GM23338 (cell line): Measurements from ENCODE around the gene RNF223. TPM values are rescaled to one million over a fixed set of nuclear protein-coding genes. Genes with fewer than 3 reads are reported as not detected.

ENCODE experiments used
- ATAC-seq: fragments of 200-7000 bp; cut with Tn5 transposase; 3 replicates; pipeline ENCODE4 v1.9.1; 2020
- DNase-seq: peaks from one replicate; pipeline ENCODE4 v3.0.0-alpha.2; 2015; ENCODE audit warnings: low spot score
- H2AFZ ChIP-seq: fragments of 200-600 bp; sonication (generic); 2 replicates; pipeline ENCODE4 v1.8.0; 2016; ENCODE audit warnings: antibody characterized with exemption, mild to moderate bottlenecking, moderate library complexity
- H3F3A ChIP-seq: fragments of 200-600 bp; sonication (generic); replicated peaks from 2 replicates; pipeline ENCODE4 v1.8.0; 2017; ENCODE audit warnings: antibody characterized with exemption, mixed run types, low read depth
- H3K27ac ChIP-seq: fragments of 200-600 bp; sonication (generic); 2 replicates; pipeline ENCODE4 v1.6.1; 2016; ENCODE audit warnings: low read depth
- H3K27me3 ChIP-seq: fragments of 200-600 bp; sonication (generic); 2 replicates; pipeline ENCODE4 v1.8.0; 2016; ENCODE audit warnings: mild to moderate bottlenecking, mixed run types, moderate library complexity; ENCODE audit not compliant: insufficient read depth
- H3K36me3 ChIP-seq: fragments of 200-600 bp; sonication (generic); 2 replicates; pipeline ENCODE4 v1.8.0; 2016; ENCODE audit warnings: mild to moderate bottlenecking; ENCODE audit not compliant: insufficient read depth
- H3K4me1 ChIP-seq: fragments of 200-600 bp; sonication (generic); 2 replicates; pipeline ENCODE4 v1.8.0; 2016; ENCODE audit warnings: mild to moderate bottlenecking, moderate library complexity; ENCODE audit not compliant: insufficient read depth
- H3K4me2 ChIP-seq: fragments of 200-600 bp; sonication (generic); 2 replicates; pipeline ENCODE4 v1.7.1; 2017; ENCODE audit warnings: mixed run types
- H3K4me3 ChIP-seq: fragments of 200-600 bp; sonication (generic); 2 replicates; pipeline ENCODE4 v1.6.1; 2016; ENCODE audit warnings: mixed run types
- H3K79me2 ChIP-seq: fragments of 200-600 bp; sonication (generic); replicated peaks from 2 replicates; pipeline ENCODE4 v1.8.0; 2017; ENCODE audit warnings: mild to moderate bottlenecking; ENCODE audit not compliant: insufficient read depth
- H3K9me2 ChIP-seq: fragments of 200-600 bp; sonication (generic); 2 replicates; pipeline ENCODE4 v1.8.0; 2017; ENCODE audit not compliant: insufficient read depth
- H4K20me1 ChIP-seq: fragments of 200-600 bp; sonication (generic); replicated peaks from 2 replicates; pipeline ENCODE4 v1.8.0; 2017; ENCODE audit warnings: mild to moderate bottlenecking; ENCODE audit not compliant: insufficient read depth
- H3K27ac Mint-ChIP-seq: 2 replicates; pipeline ENCODE4 v1.8.0; 2020; ENCODE audit warnings: inconsistent platforms, mild to moderate bottlenecking, moderate library complexity, mixed read lengths
- H3K27me3 Mint-ChIP-seq: 3 replicates; pipeline ENCODE4 v1.8.0; 2022; ENCODE audit warnings: low read depth, mild to moderate bottlenecking, moderate library complexity, mixed read lengths, inconsistent platforms; ENCODE audit not compliant: insufficient read depth, poor library complexity
- H3K36me3 Mint-ChIP-seq: 3 replicates; pipeline ENCODE4 v1.8.0; 2021; ENCODE audit warnings: low read depth, mild to moderate bottlenecking, inconsistent platforms, moderate library complexity, mixed read lengths
- H3K4me1 Mint-ChIP-seq: 3 replicates; pipeline ENCODE4 v1.8.0; 2020; ENCODE audit warnings: mild to moderate bottlenecking, inconsistent platforms, mixed read lengths
- H3K4me3 Mint-ChIP-seq: 3 replicates; pipeline ENCODE4 v1.8.0; 2021; ENCODE audit warnings: moderate library complexity, mild to moderate bottlenecking, inconsistent platforms, mixed read lengths
- H3K9me3 Mint-ChIP-seq: 3 replicates; pipeline ENCODE4 v1.8.0; 2020; ENCODE audit warnings: moderate library complexity, mild to moderate bottlenecking, inconsistent platforms, mixed read lengths
- CREB1 ChIP-seq: fragments of 250-450 bp; sonication (Bioruptor Pico); IDR thresholded peaks from 2 replicates; pipeline ENCODE4 v1.5.0; 2020; ENCODE audit warnings: low read depth, mild to moderate bottlenecking, moderate library complexity
- ETS1 ChIP-seq: IDR thresholded peaks from 2 replicates; pipeline ENCODE4 v1.6.1; 2016; ENCODE audit warnings: antibody characterized with exemption
- EZH2 ChIP-seq: fragments of 200-600 bp; sonication (generic); IDR thresholded peaks from one replicate; pipeline ENCODE4 v1.8.0; 2017; ENCODE audit warnings: antibody characterized with exemption, mild to moderate bottlenecking, low read depth; ENCODE audit not compliant: unreplicated experiment
- EZH2phosphoT487 ChIP-seq: fragments of 200-600 bp; sonication (generic); IDR thresholded peaks from one replicate; pipeline ENCODE4 v1.8.1; 2018; ENCODE audit warnings: antibody characterized with exemption; ENCODE audit not compliant: unreplicated experiment
- JUNB ChIP-seq: IDR thresholded peaks from one replicate; pipeline ENCODE4 v1.6.1; 2016; ENCODE audit warnings: antibody characterized with exemption; ENCODE audit not compliant: unreplicated experiment
- NANOG ChIP-seq: IDR thresholded peaks from 2 replicates; pipeline ENCODE4 v1.6.1; 2016; ENCODE audit warnings: antibody characterized with exemption, borderline replicate concordance
- POLR2AphosphoS5 ChIP-seq: IDR thresholded peaks from 2 replicates; pipeline ENCODE4 v1.6.1; 2016; ENCODE audit warnings: antibody characterized with exemption, low read depth
- STAT1 ChIP-seq: IDR thresholded peaks from one replicate; pipeline ENCODE4 v1.6.1; 2016; ENCODE audit warnings: antibody characterized with exemption; ENCODE audit not compliant: unreplicated experiment
- ZNF114 ChIP-seq: fragments of 250-450 bp; sonication (Bioruptor Pico); IDR thresholded peaks from 2 replicates; pipeline ENCODE4 v1.5.0; 2020; ENCODE audit warnings: mild to moderate bottlenecking, moderate library complexity
- ZNF331 ChIP-seq: fragments of 250-450 bp; sonication (Bioruptor Pico); IDR thresholded peaks from 2 replicates; pipeline ENCODE4 v1.5.0; 2020; ENCODE audit warnings: low read depth, mild to moderate bottlenecking, moderate library complexity
- polyA plus RNA-seq: library from polyadenylated mRNA; unstranded; fragments of >200 nt; fragmentation: Nextera tagmentation; extraction: Ambion mirVana; gene quantifications from 2 replicates; pipeline ENCODE4 v1.2.1, GENCODE V29; 2016
- total RNA-seq: library from RNA; depleted of rRNA; stranded (reverse); fragments of >200 nt; shearing (Covaris generic); gene quantifications from 2 replicates; pipeline ENCODE4 v1.2.3, GENCODE V29; 2014
- TF ChIP-seq, protein P1 (sequence below): IDR thresholded peaks from one replicate; pipeline ENCODE4 v1.6.1; 2018; ENCODE audit warnings: antibody characterized with exemption; ENCODE audit not compliant: unreplicated experiment

RNF223 gene
- total and polyA plus RNA-seq, 2 experiments from 2014 or later: not detected

DNA sequence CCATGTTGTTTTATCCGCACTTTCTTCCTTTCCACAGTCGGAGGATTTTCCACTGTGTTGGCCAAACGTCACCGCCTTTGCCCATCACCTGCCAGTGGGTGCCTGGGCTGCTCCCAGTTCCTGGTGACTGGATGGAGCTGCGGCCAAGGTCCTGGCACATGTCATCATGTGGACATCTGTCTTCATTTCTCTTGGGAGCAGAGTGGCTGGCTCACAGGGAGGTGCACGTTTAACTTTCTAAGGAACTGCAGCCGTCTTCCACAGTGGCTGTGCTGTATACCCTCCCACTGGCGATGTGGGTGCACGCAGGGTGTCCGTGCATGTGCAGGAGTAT, 19.5 kb upstream of the RNF223 start:
- no peaks in the 10 kb centered on the region for H3K36me3 ChIP-seq
- H3K27me3 Mint-ChIP-seq: peaks cover 12% of the 10 kb centered on the region
- TF ChIP-seq CREB1 (CRISPR knock-in tag) (no peak), POLR2AphosphoS5 (no peak), EZH2phosphoT487 (no peak), ETS1 (no peak)
- peaks cover 6% of the 10 kb centered on the region; the same call in 2 of the 3 replicates for H3K36me3 Mint-ChIP-seq
- no peaks in the 10 kb centered on the region for H4K20me1 ChIP-seq
- H3K27ac Mint-ChIP-seq: no peak overlapping the region
- no peaks in the 10 kb centered on the region for H3F3A ChIP-seq
- H3K4me1 Mint-ChIP-seq: no peaks in the 10 kb centered on the region
- H3K27me3 ChIP-seq: peaks cover 5% of the 10 kb centered on the region; the same call in 1 of the 2 replicates
- H3K4me1 ChIP-seq: no peaks in the 10 kb centered on the region
- no peak for DNase-seq
- no peak overlapping the region for H3K4me3 Mint-ChIP-seq
- H3K4me3 ChIP-seq: no peak overlapping the region
- no peak overlapping the region for H3K4me2 ChIP-seq
- no peaks in the 10 kb centered on the region for H3K9me2 ChIP-seq
- no peak for ATAC-seq
- no peaks in the 10 kb centered on the region for H3K79me2 ChIP-seq
- peaks cover 21% of the 10 kb centered on the region for H3K9me3 Mint-ChIP-seq
- no peak overlapping the region for H2AFZ ChIP-seq
- no peak overlapping the region for H3K27ac ChIP-seq

DNA sequence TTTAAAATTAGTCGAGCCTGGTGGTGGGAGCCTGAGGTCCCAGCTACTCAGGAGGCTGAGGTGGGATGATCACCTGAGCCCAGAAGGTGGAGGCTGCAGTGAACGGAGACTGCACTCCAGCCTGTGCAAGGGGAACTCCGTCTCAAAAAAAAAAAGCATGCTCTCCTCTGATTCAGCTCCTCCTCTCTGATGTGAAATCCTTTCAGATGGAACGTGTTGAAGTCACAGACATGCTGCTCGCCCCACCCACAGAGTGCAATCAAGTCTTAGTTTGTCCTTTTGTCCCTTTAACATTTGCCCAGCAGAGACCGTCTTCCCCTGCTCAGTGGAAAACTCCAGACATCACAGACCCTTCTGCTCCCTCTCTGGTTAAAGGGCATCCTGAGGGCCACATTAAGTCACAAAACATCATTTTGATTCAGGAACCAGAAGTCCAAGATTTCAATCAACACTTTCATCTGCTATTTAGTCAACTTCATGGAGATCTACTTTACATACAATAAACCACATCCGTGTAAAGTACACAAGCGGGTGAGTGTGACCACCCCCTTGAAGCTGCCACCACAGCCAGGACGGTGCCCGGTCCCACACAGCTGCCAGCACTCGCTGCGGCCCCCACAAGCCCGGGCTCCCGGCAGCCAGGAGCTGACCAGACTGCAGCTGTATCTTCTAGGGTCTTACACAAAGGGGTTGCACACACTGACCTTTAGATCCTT, 18.9 kb upstream of the RNF223 start:
- peaks cover 12% of the 10 kb centered on the region for H3K27me3 Mint-ChIP-seq
- Histone ChIP-seq H2AFZ (no peak overlapping the region), H4K20me1 (no peaks in the 10 kb centered on the region), H3K4me2 (no peak overlapping the region), H3K27ac (no peak overlapping the region), H3K4me1 (no peaks in the 10 kb centered on the region), H3K4me3 (no peak overlapping the region), H3K79me2 (no peaks in the 10 kb centered on the region), H3K36me3 (no peaks in the 10 kb centered on the region), H3F3A (no peaks in the 10 kb centered on the region), H3K9me2 (no peaks in the 10 kb centered on the region), H3K27me3 (no peaks in the 10 kb centered on the region; the same call in 1 of the 2 replicates)
- H3K4me1 Mint-ChIP-seq: no peaks in the 10 kb centered on the region
- ATAC-seq (no peak), DNase-seq (no peak)
- no peak overlapping the region for H3K4me3 Mint-ChIP-seq
- H3K9me3 Mint-ChIP-seq: peaks cover 20% of the 10 kb centered on the region
- no peak overlapping the region for H3K27ac Mint-ChIP-seq
- H3K36me3 Mint-ChIP-seq: peaks cover 6% of the 10 kb centered on the region; the same call in 2 of the 3 replicates
- TF ChIP-seq JUNB (no peak), EZH2 (no peak), STAT1 (no peak), POLR2AphosphoS5 (no peak), ZNF331 (no peak), CREB1 (CRISPR knock-in tag) (no peak), ZNF114 (CRISPR knock-in tag) (no peak), NANOG (no peak)
- TF ChIP-seq, protein P1, sequence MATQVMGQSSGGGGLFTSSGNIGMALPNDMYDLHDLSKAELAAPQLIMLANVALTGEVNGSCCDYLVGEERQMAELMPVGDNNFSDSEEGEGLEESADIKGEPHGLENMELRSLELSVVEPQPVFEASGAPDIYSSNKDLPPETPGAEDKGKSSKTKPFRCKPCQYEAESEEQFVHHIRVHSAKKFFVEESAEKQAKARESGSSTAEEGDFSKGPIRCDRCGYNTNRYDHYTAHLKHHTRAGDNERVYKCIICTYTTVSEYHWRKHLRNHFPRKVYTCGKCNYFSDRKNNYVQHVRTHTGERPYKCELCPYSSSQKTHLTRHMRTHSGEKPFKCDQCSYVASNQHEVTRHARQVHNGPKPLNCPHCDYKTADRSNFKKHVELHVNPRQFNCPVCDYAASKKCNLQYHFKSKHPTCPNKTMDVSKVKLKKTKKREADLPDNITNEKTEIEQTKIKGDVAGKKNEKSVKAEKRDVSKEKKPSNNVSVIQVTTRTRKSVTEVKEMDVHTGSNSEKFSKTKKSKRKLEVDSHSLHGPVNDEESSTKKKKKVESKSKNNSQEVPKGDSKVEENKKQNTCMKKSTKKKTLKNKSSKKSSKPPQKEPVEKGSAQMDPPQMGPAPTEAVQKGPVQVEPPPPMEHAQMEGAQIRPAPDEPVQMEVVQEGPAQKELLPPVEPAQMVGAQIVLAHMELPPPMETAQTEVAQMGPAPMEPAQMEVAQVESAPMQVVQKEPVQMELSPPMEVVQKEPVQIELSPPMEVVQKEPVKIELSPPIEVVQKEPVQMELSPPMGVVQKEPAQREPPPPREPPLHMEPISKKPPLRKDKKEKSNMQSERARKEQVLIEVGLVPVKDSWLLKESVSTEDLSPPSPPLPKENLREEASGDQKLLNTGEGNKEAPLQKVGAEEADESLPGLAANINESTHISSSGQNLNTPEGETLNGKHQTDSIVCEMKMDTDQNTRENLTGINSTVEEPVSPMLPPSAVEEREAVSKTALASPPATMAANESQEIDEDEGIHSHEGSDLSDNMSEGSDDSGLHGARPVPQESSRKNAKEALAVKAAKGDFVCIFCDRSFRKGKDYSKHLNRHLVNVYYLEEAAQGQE: no peak
